Parathyroid adenoma (tissue), 2 donors: ENCODE measurements around the gene LBX2.

Source experiments
- H2AFZ ChIP-seq: fragments of 300-600 bp; sonication (generic); one replicate; pipeline ENCODE4 v1.7.0; 2017; ENCODE audit warnings: antibody characterized with exemption, mild to moderate bottlenecking
- H3K27ac ChIP-seq: fragments of 300-600 bp; sonication (generic); one replicate; pipeline ENCODE4 v1.7.0; 2017
- H3K27me3 ChIP-seq: fragments of 300-600 bp; sonication (generic); one replicate; pipeline ENCODE4 v1.7.0; 2017; ENCODE audit warnings: low read length; ENCODE audit not compliant: control insufficient read depth, insufficient read depth
- H3K36me3 ChIP-seq: fragments of 300-600 bp; sonication (generic); one replicate; pipeline ENCODE4 v1.7.0; 2017; ENCODE audit warnings: low read length; ENCODE audit not compliant: control insufficient read depth, insufficient read depth
- H3K4me1 ChIP-seq: fragments of 300-600 bp; sonication (generic); one replicate; pipeline ENCODE4 v1.7.0; 2017; ENCODE audit warnings: control low read depth
- H3K4me2 ChIP-seq: fragments of 300-600 bp; sonication (generic); one replicate; pipeline ENCODE4 v1.7.0; 2017; ENCODE audit warnings: low read length
- H3K4me3 ChIP-seq: fragments of 300-600 bp; sonication (generic); one replicate; pipeline ENCODE4 v1.7.0; 2017; ENCODE audit warnings: low read depth, low read length
- H3K79me2 ChIP-seq: fragments of 300-600 bp; sonication (generic); one replicate; pipeline ENCODE4 v1.7.0; 2017; ENCODE audit warnings: control low read depth
- H3K9ac ChIP-seq: fragments of 300-600 bp; sonication (generic); one replicate; pipeline ENCODE4 v1.7.0; 2017; ENCODE audit warnings: mild to moderate bottlenecking
- H3K9me3 ChIP-seq: fragments of 300-600 bp; sonication (generic); one replicate; pipeline ENCODE4 v1.7.0; 2017; ENCODE audit warnings: low read length; ENCODE audit not compliant: control insufficient read depth
- CTCF ChIP-seq: fragments of 300-600 bp; sonication (generic); IDR thresholded peaks from one replicate; pipeline ENCODE4 v1.7.0; 2017; ENCODE audit warnings: antibody characterized with exemption, mild to moderate bottlenecking
- donor health status: primary hyperparathyroidism.

Gene LBX2

DNA sequence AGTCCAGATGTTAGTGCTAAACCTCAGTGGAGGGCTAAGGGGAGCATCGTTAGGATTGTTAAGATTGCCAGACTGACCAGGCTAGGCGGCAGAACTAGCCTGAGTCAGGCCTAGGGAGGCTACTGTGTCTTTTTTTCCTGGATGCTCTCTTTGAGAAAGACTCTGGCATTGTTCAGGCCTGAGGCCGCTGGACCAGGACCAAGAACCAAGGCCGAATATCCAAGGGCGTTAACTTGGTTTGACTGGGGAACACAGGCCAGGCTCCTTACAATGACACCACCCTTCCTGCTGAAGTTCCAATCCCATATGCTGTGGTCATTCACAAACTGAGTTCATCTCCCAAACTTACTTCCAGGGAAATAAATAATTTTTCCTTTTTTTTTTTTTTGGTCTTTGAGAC lies 40.9 kb upstream of the LBX2 start:
- Histone ChIP-seq H3K9me3 (no peaks in the 10 kb centered on the region), H3K9ac (no peak overlapping the region), H3K36me3 (no peaks in the 10 kb centered on the region), H3K4me2 (no peak overlapping the region), H3K79me2 (no peaks in the 10 kb centered on the region), H2AFZ (no peak overlapping the region), H3K27ac (no peak overlapping the region), H3K27me3 (no peaks in the 10 kb centered on the region), H3K4me3 (no peak overlapping the region), H3K4me1 (no peaks in the 10 kb centered on the region)
- no peak for TF ChIP-seq CTCF

- Histone ChIP-seq H3K9ac (no peak overlapping the region), H3K27me3 (no peaks in the 10 kb centered on the region), H3K36me3 (no peaks in the 10 kb centered on the region), H3K4me2 (no peak overlapping the region), H3K27ac (no peak overlapping the region), H3K4me3 (no peak overlapping the region), H3K79me2 (no peaks in the 10 kb centered on the region), H3K4me1 (no peaks in the 10 kb centered on the region), H3K9me3 (no peaks in the 10 kb centered on the region), H2AFZ (no peak overlapping the region)
- no peak for TF ChIP-seq CTCF
These were observed 39.5 kb upstream of the LBX2 start for GRCh38 chr2:74538881-74539339.

DNA sequence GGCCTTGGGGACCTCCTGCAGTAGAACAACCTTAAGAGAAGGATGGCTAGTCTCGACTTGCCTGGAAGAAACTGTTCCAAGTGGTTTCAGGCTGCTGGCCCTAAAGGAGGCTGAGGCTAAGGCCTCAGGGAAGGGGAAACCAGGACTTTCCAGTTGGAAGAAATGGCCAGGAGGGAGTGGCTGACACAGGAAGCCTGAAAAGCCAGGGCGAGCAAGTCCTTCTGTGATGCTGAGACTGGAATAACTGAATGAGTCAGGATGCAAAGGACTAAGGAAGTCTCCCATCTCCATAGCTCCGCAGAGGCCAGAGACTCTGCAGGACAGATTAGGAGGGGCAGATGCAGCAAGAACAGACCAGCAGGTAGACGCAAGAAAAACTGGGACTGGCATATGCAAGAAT lies 37.7 kb upstream of the LBX2 start:
- H3K9ac ChIP-seq = no peak overlapping the region
- no peaks in the 10 kb centered on the region for H3K36me3 ChIP-seq
- no peaks in the 10 kb centered on the region for H3K27me3 ChIP-seq
- H3K27ac ChIP-seq = no peak overlapping the region
- no peak for TF ChIP-seq CTCF
- H2AFZ ChIP-seq = no peak overlapping the region
- H3K4me3 ChIP-seq = no peak overlapping the region
- no peaks in the 10 kb centered on the region for H3K79me2 ChIP-seq
- H3K9me3 ChIP-seq = no peaks in the 10 kb centered on the region
- no peak overlapping the region for H3K4me2 ChIP-seq
- H3K4me1 ChIP-seq = no peaks in the 10 kb centered on the region

GRCh38 chr2:74536166-74536950 lies 37.0 kb upstream of the LBX2 start:
- Histone ChIP-seq H3K27me3 (no peaks in the 10 kb centered on the region), H3K9ac (no peak overlapping the region), H3K4me2 (no peak overlapping the region), H3K27ac (no peak overlapping the region), H3K4me3 (no peak overlapping the region), H3K79me2 (no peaks in the 10 kb centered on the region), H3K9me3 (no peaks in the 10 kb centered on the region), H3K4me1 (no peaks in the 10 kb centered on the region), H2AFZ (no peak overlapping the region), H3K36me3 (no peaks in the 10 kb centered on the region)
- TF ChIP-seq CTCF = no peak

DNA sequence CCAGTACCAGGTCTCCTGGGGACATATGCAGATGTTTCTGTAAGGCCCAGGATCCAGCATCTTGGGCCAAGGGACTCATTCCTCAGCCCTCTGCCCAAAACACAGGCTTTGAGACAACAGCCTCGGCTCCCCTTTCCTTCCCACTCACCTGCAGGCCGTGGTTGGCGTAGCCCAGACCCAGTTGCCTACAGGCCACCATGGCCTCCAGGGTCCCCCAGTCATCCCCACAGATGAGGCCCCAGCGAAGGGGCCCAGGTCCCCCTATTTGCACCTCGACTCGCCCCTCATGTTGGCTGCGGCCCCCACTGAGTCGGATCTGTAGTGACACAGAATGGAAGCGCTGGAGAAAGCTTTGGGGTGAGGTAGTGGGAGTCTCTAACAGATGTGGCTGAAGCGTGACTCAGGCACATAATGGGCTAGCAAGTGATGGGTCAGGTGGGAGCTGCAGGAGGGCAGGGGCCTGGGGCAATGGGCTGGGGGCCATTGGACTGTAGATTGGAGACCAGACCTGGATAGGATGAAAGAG lies 36.1 kb upstream of the LBX2 start:
- Histone ChIP-seq H3K4me3 (no peak overlapping the region), H3K27ac (no peak overlapping the region), H3K79me2 (no peaks in the 10 kb centered on the region), H3K4me1 (no peaks in the 10 kb centered on the region), H2AFZ (no peak overlapping the region), H3K27me3 (no peaks in the 10 kb centered on the region), H3K4me2 (no peak overlapping the region), H3K36me3 (no peaks in the 10 kb centered on the region), H3K9ac (no peak overlapping the region), H3K9me3 (no peaks in the 10 kb centered on the region)
- no peak for TF ChIP-seq CTCF
